G401 (cell line): ENCODE data around the gene CTSO. TPM values are rescaled to one million over a fixed set of nuclear protein-coding genes. Genes with fewer than 3 reads are reported as not detected.

Experiments used
- DNase-seq: peaks from one replicate; pipeline ENCODE4 v3.0.0-alpha.2; 2015; ENCODE audit warnings: low spot score
- in situ Hi-C: cut with HindIII; loops from 2 replicates; pipeline ENCODE4 v1.10.0; 2016; ENCODE audit warnings: low sequenced_read_pairs, mixed read lengths
- total RNA-seq: library from RNA; depleted of rRNA; stranded (reverse); fragments of >200 nt; shearing (Covaris generic); gene quantifications from 2 replicates; pipeline ENCODE4 v1.2.3, GENCODE V29; 2014; rRNA removed

Gene CTSO
- total RNA-seq, 1 experiment from 2014 or later = 14.9 TPM

- no peak for DNase-seq
- in situ Hi-C loops = no loop called here
These were observed 73.9 kb downstream of the CTSO start for GRCh38 chr4:155879767-155880166.

GRCh38 chr4:155878611-155879010 lies 75.1 kb downstream of the CTSO start:
- in situ Hi-C loops = no loop called here
- no peak for DNase-seq

- DNase-seq = no peak
- in situ Hi-C loops = no loop called here
These were observed 75.7 kb downstream of the CTSO start for GRCh38 chr4:155877971-155878370.

- no peak for DNase-seq
- in situ Hi-C loops = no loop called here
These were observed 77.8 kb downstream of the CTSO start for GRCh38 chr4:155875878-155876277.

Other genes starting within 250 kb of the CTSO start
- 34.4 and 37.3 TPM in 2 replicates for gene GUCY1B1, start 194.8 kb downstream of the CTSO start, total RNA-seq
- gene ASIC5, start 87.6 kb downstream of the CTSO start, total RNA-seq = not detected in 2 replicates
- 29.7 and 45.9 TPM in 2 replicates for gene TDO2, start 50.2 kb downstream of the CTSO start, total RNA-seq